Measurements from ENCODE around the gene SNRK. TPM values are rescaled to one million over a fixed set of nuclear protein-coding genes. Genes with fewer than 3 reads are reported as not detected.
A peak's percentile ranks its signal among the peaks of the same experiment; 100 is the strongest.

The SNRK gene
- total RNA-seq, 1 experiment from 2014 or later: 53.3 TPM

DNA sequence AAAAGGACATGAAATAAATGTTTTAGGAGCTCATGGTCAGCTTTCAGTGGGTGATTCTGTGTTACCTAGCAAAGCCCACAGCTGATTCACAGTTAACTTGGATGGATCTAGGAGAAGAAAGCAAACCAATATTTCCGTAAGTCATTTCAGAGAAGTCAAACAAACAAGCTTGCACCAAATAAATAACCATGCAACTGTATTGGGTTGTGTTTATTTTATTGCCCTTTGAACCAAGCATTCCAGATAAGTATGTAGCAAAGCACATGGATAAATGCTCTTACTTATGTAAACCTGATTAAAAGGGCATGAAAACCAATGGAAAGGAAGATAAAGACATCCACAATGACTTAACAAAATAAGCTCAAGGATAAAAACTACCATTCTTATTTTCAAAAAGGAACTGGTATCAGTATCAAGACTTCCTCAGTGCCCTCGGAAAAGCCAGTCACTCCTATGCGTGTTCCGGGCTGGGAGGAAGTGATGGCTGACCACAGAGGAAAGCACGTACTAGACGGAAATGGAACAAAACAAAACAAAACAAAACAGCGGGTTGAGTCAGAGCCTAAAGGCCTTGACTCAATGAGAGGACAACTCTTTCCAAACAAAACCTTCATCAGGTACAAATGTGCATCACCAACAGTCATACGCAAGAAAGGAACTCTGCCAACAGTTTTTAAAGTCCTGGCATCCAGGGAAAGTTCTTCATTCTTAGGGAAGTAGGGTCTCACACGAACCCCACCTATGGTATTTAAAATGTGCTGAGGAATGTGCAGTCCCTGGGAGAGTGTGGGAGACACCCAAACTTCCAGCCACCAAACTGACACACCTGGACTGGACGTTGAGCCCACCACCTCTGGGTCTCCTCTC, 103.3 kb downstream of the SNRK start:
- Histone ChIP-seq H3K4me3 (ENCODE audit: low read length) (peak overlapping the region; percentile 31; the same call in 1 of the 2 replicates), H3K9ac (ENCODE audit: low read length) (peak overlapping the region; percentile 82), H3K9me3 (ENCODE audit: low read length) (no peaks in the 10 kb centered on the region), H3K36me3 (ENCODE audit: low read depth, low read length) (no peaks in the 10 kb centered on the region), H3K27ac (ENCODE audit: low read length) (peak overlapping the region; percentile 96), H3K4me1 (ENCODE audit: insufficient read depth, low read length) (peaks cover 28% of the 10 kb centered on the region), H3F3A (ENCODE audit: low read length, unreplicated experiment) (peaks cover 5% of the 10 kb centered on the region), H4K20me1 (ENCODE audit: low read length) (no peaks in the 10 kb centered on the region), H3K4me2 (ENCODE audit: low read length) (peak overlapping the region; percentile 70), H3K9me2 (replicated peaks; ENCODE audit: low read length) (no peaks in the 10 kb centered on the region), H3K79me2 (ENCODE audit: low read length) (no peaks in the 10 kb centered on the region), H2AFZ (ENCODE audit: low read length) (peak overlapping the region; percentile 28; the same call in 1 of the 2 replicates), H3K27me3 (ENCODE audit: low read length) (no peaks in the 10 kb centered on the region)
- intact Hi-C loops (cut with micrococcal nuclease): loop anchor here (1.0 to 2.0 kb wide), 2 partner anchors 33 to 76 kb away; no protein-coding TSS in a partner anchor
- TF ChIP-seq, protein P1, sequence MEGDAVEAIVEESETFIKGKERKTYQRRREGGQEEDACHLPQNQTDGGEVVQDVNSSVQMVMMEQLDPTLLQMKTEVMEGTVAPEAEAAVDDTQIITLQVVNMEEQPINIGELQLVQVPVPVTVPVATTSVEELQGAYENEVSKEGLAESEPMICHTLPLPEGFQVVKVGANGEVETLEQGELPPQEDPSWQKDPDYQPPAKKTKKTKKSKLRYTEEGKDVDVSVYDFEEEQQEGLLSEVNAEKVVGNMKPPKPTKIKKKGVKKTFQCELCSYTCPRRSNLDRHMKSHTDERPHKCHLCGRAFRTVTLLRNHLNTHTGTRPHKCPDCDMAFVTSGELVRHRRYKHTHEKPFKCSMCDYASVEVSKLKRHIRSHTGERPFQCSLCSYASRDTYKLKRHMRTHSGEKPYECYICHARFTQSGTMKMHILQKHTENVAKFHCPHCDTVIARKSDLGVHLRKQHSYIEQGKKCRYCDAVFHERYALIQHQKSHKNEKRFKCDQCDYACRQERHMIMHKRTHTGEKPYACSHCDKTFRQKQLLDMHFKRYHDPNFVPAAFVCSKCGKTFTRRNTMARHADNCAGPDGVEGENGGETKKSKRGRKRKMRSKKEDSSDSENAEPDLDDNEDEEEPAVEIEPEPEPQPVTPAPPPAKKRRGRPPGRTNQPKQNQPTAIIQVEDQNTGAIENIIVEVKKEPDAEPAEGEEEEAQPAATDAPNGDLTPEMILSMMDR (conservative IDR thresholded peaks at IDR 0.05; ENCODE audit: low read depth, low read length): no peak
- no peak for TF ChIP-seq EZH2 (IDR thresholded peaks at IDR 0.05; ENCODE audit: low read length, unreplicated experiment)
- no peak for TF ChIP-seq EZH2phosphoT487 (IDR thresholded peaks at IDR 0.05; ENCODE audit: borderline replicate concordance, low read length)
- DNase-seq (peak; percentile 97), ATAC-seq (peak; percentile 95)
- CTCF ChIA-PET: interaction anchor here (0.8 kb wide), 1 partner anchor 34 kb away, joined by 12 read pairs; no protein-coding TSS in a partner anchor
- TSS peak; percentile 71 for BruUV-seq (replicated peaks)
- POLR2A ChIA-PET (ENCODE audit: unreplicated experiment): no interaction called here

DNA sequence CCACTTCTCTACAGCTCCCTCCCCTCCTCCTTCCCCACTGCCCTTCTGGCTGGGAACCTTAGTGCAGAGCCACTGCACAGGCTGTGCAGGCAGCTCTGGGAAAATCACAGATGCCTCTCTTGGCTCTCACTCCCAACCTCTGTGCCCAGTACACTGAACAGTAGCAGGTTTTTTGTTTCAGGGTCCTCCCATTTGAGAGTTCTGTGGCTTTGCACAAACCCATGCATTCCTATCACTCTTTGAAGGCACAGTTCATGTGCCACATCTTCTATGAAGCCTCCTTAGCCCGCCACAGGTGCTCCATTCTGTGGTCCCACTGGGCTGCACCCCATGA, 103.9 kb downstream of the SNRK start:
- Histone ChIP-seq H3K27ac (ENCODE audit: low read length) (peak overlapping the region; percentile 96), H3K79me2 (ENCODE audit: low read length) (no peaks in the 10 kb centered on the region), H3K4me3 (ENCODE audit: low read length) (peak overlapping the region; percentile 31; the same call in 1 of the 2 replicates), H3K9me3 (ENCODE audit: low read length) (no peaks in the 10 kb centered on the region), H3K27me3 (ENCODE audit: low read length) (no peaks in the 10 kb centered on the region), H3K9ac (ENCODE audit: low read length) (peak overlapping the region; percentile 82), H3K9me2 (replicated peaks; ENCODE audit: low read length) (no peaks in the 10 kb centered on the region), H3K36me3 (ENCODE audit: low read depth, low read length) (no peaks in the 10 kb centered on the region), H4K20me1 (ENCODE audit: low read length) (no peaks in the 10 kb centered on the region), H3F3A (ENCODE audit: low read length, unreplicated experiment) (peaks cover 5% of the 10 kb centered on the region), H3K4me1 (ENCODE audit: insufficient read depth, low read length) (peaks cover 31% of the 10 kb centered on the region), H2AFZ (ENCODE audit: low read length) (no peak overlapping the region), H3K4me2 (ENCODE audit: low read length) (peak overlapping the region; percentile 70)
- ChIA-PET POLR2A (ENCODE audit: unreplicated experiment) (no interaction called here), CTCF (no interaction called here)
- TF ChIP-seq, protein P1 (conservative IDR thresholded peaks at IDR 0.05; ENCODE audit: low read depth, low read length): no peak
- TF ChIP-seq EZH2phosphoT487 (IDR thresholded peaks at IDR 0.05; ENCODE audit: borderline replicate concordance, low read length) (no peak), EZH2 (IDR thresholded peaks at IDR 0.05; ENCODE audit: low read length, unreplicated experiment) (no peak)
- intact Hi-C loops (cut with micrococcal nuclease): no loop called here
- BruUV-seq (replicated peaks): no TSS peak
- peak; percentile 39 for ATAC-seq
- no peak for DNase-seq

DNA sequence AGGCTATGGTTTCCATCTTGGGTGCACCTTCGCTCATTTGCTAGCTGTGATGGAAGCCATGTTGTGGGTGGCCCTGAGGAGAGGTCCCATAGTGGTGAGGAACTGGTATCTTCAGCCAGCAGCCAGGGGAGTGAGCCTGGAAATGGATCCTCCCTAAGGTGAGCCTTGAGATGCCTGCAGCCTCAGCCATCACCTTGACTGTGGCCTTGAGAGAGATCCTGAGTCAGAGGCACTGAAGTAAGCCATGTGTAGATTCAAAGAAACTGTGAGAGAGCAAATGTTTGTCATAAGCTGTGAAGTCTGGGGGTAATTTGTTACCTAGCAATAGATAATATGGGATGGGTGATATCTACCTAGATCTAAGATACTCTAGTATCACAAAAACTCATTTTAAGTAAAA, 105.3 kb downstream of the SNRK start:
- no peak overlapping the region for H3K9ac ChIP-seq (ENCODE audit: low read length)
- no TSS peak for BruUV-seq (replicated peaks)
- ChIA-PET POLR2A (ENCODE audit: unreplicated experiment) (no interaction called here), CTCF (no interaction called here)
- no peaks in the 10 kb centered on the region for H3K36me3 ChIP-seq (ENCODE audit: low read depth, low read length)
- H3K4me1 ChIP-seq (ENCODE audit: insufficient read depth, low read length): peaks cover 31% of the 10 kb centered on the region
- peak overlapping the region; percentile 96 for H3K27ac ChIP-seq (ENCODE audit: low read length)
- no peaks in the 10 kb centered on the region for H3K9me2 ChIP-seq (replicated peaks; ENCODE audit: low read length)
- H3K79me2 ChIP-seq (ENCODE audit: low read length): no peaks in the 10 kb centered on the region
- no peaks in the 10 kb centered on the region for H3K9me3 ChIP-seq (ENCODE audit: low read length)
- intact Hi-C loops (cut with micrococcal nuclease): no loop called here
- DNase-seq (no peak), ATAC-seq (no peak)
- no peaks in the 10 kb centered on the region for H4K20me1 ChIP-seq (ENCODE audit: low read length)
- H3K27me3 ChIP-seq (ENCODE audit: low read length): no peaks in the 10 kb centered on the region
- H3K4me3 ChIP-seq (ENCODE audit: low read length): no peak overlapping the region
- H3K4me2 ChIP-seq (ENCODE audit: low read length): no peak overlapping the region
- TF ChIP-seq EZH2phosphoT487 (IDR thresholded peaks at IDR 0.05; ENCODE audit: borderline replicate concordance, low read length): no peak
- TF ChIP-seq, protein P1 (conservative IDR thresholded peaks at IDR 0.05; ENCODE audit: low read depth, low read length): no peak
- TF ChIP-seq EZH2 (IDR thresholded peaks at IDR 0.05; ENCODE audit: low read length, unreplicated experiment): no peak
- H2AFZ ChIP-seq (ENCODE audit: low read length): no peak overlapping the region
- peaks cover 5% of the 10 kb centered on the region for H3F3A ChIP-seq (ENCODE audit: low read length, unreplicated experiment)
